ENCODE results near the gene GPR137C. TPM values are rescaled to one million over a fixed set of nuclear protein-coding genes. Genes with fewer than 3 reads are reported as not detected.
A peak's percentile ranks its signal among the peaks of the same experiment; 100 is the strongest.

Gene GPR137C
- polyA plus RNA-seq, 1 donor (not counting 4 experiments of a cell fraction or from before 2014, with no cell fraction given), result 0.05 TPM

- dilution Hi-C loops (cut with MboI; ENCODE audit: extremely low pct_ligation_motif_present, low sequenced_read_pairs), result no loop called here
- no peaks in the 10 kb centered on the region for H3K9me1 ChIP-seq (ENCODE audit: control insufficient read depth, extremely low read depth, insufficient read depth, low read length)
- no peak overlapping the region for H3K9ac ChIP-seq (ENCODE audit: control insufficient read depth, extremely low read depth, insufficient read depth, low read length)
- no peak overlapping the region for H2AFZ ChIP-seq (ENCODE audit: control insufficient read depth, low read length)
- no peak overlapping the region for H3K27ac ChIP-seq (ENCODE audit: control insufficient read depth, insufficient read depth, low read length)
- H3K4me1 ChIP-seq (ENCODE audit: control insufficient read depth, extremely low read depth, insufficient read depth, low read length), result peaks cover 5% of the 10 kb centered on the region
- TF ChIP-seq CTCF (optimal IDR thresholded peaks at IDR 0.05 in 1 of 3, IDR thresholded peaks at IDR 0.05 in 1 of 3, conservative IDR thresholded peaks at IDR 0.05 in 1 of 3; ENCODE audit: extremely low read depth in 1 of 3, insufficient read depth in 2 of 3, low read length in 3 of 3), result no peak
- TF ChIP-seq EZH2 (IDR thresholded peaks at IDR 0.05; ENCODE audit: low read length), result no peak
- H3K79me2 ChIP-seq (ENCODE audit: control insufficient read depth, insufficient read depth, low read length), result no peaks in the 10 kb centered on the region
- H3K36me3 ChIP-seq (ENCODE audit: control insufficient read depth in 2 of 2, extremely low read depth in 1 of 2, insufficient read depth in 2 of 2, low read length in 2 of 2), result no peaks in the 10 kb centered on the region
- H3K27me3 ChIP-seq (ENCODE audit: control insufficient read depth, extremely low read depth, insufficient read depth, low read length), result no peaks in the 10 kb centered on the region
- H3K9me3 ChIP-seq (ENCODE audit: control insufficient read depth, low read depth, low read length), result no peaks in the 10 kb centered on the region
- no peak overlapping the region for H3K4me2 ChIP-seq (ENCODE audit: control insufficient read depth, extremely low read depth, insufficient read depth, low read depth, low read length)
- no peaks in the 10 kb centered on the region for H4K20me1 ChIP-seq (ENCODE audit: control insufficient read depth, extremely low read depth, insufficient read depth, low read length)
- no peak for DNase-seq (ENCODE audit: low read depth, low spot score)
- H3K4me3 ChIP-seq (ENCODE audit: control insufficient read depth in 2 of 3, extremely low read depth in 1 of 3, insufficient read depth in 2 of 3, low read depth in 1 of 3, low read length in 3 of 3), result no peak overlapping the region
- FAIRE-seq, result no peak
These were observed 5.1 kb upstream of the GPR137C start for GRCh38 chr14:52547526-52547925.

GRCh38 chr14:52550661-52551060 lies 2.0 kb upstream of the GPR137C start:
- no peak for FAIRE-seq
- DNase-seq (ENCODE audit: low read depth, low spot score), result no peak
- TF ChIP-seq CTCF (optimal IDR thresholded peaks at IDR 0.05 in 1 of 3, IDR thresholded peaks at IDR 0.05 in 1 of 3, conservative IDR thresholded peaks at IDR 0.05 in 1 of 3; ENCODE audit: extremely low read depth in 1 of 3, insufficient read depth in 2 of 3, low read length in 3 of 3), result no peak
- no peak for TF ChIP-seq EZH2 (IDR thresholded peaks at IDR 0.05; ENCODE audit: low read length)
- no peak overlapping the region for H3K4me3 ChIP-seq (ENCODE audit: control insufficient read depth in 2 of 3, extremely low read depth in 1 of 3, insufficient read depth in 2 of 3, low read depth in 1 of 3, low read length in 3 of 3)
- H2AFZ ChIP-seq (ENCODE audit: control insufficient read depth, low read length), result no peak overlapping the region
- no peaks in the 10 kb centered on the region for H3K36me3 ChIP-seq (ENCODE audit: control insufficient read depth in 2 of 2, extremely low read depth in 1 of 2, insufficient read depth in 2 of 2, low read length in 2 of 2)
- no peaks in the 10 kb centered on the region for H3K79me2 ChIP-seq (ENCODE audit: control insufficient read depth, insufficient read depth, low read length)
- H3K4me1 ChIP-seq (ENCODE audit: control insufficient read depth, extremely low read depth, insufficient read depth, low read length), result peaks cover 12% of the 10 kb centered on the region
- no peaks in the 10 kb centered on the region for H3K9me1 ChIP-seq (ENCODE audit: control insufficient read depth, extremely low read depth, insufficient read depth, low read length)
- no peaks in the 10 kb centered on the region for H3K9me3 ChIP-seq (ENCODE audit: control insufficient read depth, low read depth, low read length)
- peak overlapping the region; percentile 89 for H3K4me2 ChIP-seq (ENCODE audit: control insufficient read depth, extremely low read depth, insufficient read depth, low read depth, low read length)
- dilution Hi-C loops (cut with MboI; ENCODE audit: extremely low pct_ligation_motif_present, low sequenced_read_pairs), result no loop called here
- no peak overlapping the region for H3K27ac ChIP-seq (ENCODE audit: control insufficient read depth, insufficient read depth, low read length)
- H3K27me3 ChIP-seq (ENCODE audit: control insufficient read depth, extremely low read depth, insufficient read depth, low read length), result no peaks in the 10 kb centered on the region
- no peaks in the 10 kb centered on the region for H4K20me1 ChIP-seq (ENCODE audit: control insufficient read depth, extremely low read depth, insufficient read depth, low read length)
- no peak overlapping the region for H3K9ac ChIP-seq (ENCODE audit: control insufficient read depth, extremely low read depth, insufficient read depth, low read length)

All from keratinocyte (primary cell).